ENCODE data around the gene TATDN3.

- TF ChIP-seq ZNF175 (tag by site-specific recombination; IDR thresholded peaks at IDR 0.05) (no peak), SP3 (tag by site-specific recombination; IDR thresholded peaks at IDR 0.05) (peak; percentile 96), ZSCAN30 (tag by site-specific recombination; IDR thresholded peaks at IDR 0.05) (peak; percentile 98), ZNF621 (tag by site-specific recombination; IDR thresholded peaks at IDR 0.05) (no peak), ZNF596 (tag by site-specific recombination; IDR thresholded peaks at IDR 0.05) (0 out of 2 replicates have a peak, but pooled peaks have one; percentile 20), ZNF202 (tag by site-specific recombination; IDR thresholded peaks at IDR 0.05; ENCODE audit: borderline replicate concordance) (no peak)
- TF ChIP-seq, protein P1, sequence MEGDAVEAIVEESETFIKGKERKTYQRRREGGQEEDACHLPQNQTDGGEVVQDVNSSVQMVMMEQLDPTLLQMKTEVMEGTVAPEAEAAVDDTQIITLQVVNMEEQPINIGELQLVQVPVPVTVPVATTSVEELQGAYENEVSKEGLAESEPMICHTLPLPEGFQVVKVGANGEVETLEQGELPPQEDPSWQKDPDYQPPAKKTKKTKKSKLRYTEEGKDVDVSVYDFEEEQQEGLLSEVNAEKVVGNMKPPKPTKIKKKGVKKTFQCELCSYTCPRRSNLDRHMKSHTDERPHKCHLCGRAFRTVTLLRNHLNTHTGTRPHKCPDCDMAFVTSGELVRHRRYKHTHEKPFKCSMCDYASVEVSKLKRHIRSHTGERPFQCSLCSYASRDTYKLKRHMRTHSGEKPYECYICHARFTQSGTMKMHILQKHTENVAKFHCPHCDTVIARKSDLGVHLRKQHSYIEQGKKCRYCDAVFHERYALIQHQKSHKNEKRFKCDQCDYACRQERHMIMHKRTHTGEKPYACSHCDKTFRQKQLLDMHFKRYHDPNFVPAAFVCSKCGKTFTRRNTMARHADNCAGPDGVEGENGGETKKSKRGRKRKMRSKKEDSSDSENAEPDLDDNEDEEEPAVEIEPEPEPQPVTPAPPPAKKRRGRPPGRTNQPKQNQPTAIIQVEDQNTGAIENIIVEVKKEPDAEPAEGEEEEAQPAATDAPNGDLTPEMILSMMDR (tag by site-specific recombination; IDR thresholded peaks at IDR 0.05): peak; percentile 63
These were observed at the start of gene TATDN3, which contains the start of gene NSL1 for GRCh38 chr1:212791676-212792395.

All from HEK293 (cell line).